Neutrophil (primary cell): Measurements from ENCODE around the gene TEX2.

Experiments used
- H3K27ac ChIP-seq: fragments of 200-600 bp; sonication (generic); 2 replicates; pipeline ENCODE4 v1.5.1; 2016; ENCODE audit warnings: mild to moderate bottlenecking, moderate library complexity
- H3K27me3 ChIP-seq: fragments of 200-600 bp; sonication (generic); 2 replicates; pipeline ENCODE4 v1.6.0; 2016; ENCODE audit warnings: mild to moderate bottlenecking
- H3K36me3 ChIP-seq: fragments of 200-600 bp; sonication (generic); 2 replicates; pipeline ENCODE4 v1.5.1; 2017
- H3K4me1 ChIP-seq, 2 experiments: fragments of 200-600 bp in 1 of 2; sonication (generic) in 1 of 2; 1 replicate in 1 of 2; 2 replicates in 1 of 2; pipeline versions ENCODE4 v1.5.1 to v1.6.1; 2013 to 2016; ENCODE audit warnings: low read depth in 1 of 2, low read length in 1 of 2, mild to moderate bottlenecking in 1 of 2, moderate library complexity in 1 of 2; ENCODE audit not compliant: control insufficient read depth in 1 of 2, insufficient read depth in 1 of 2
- H3K4me3 ChIP-seq, 2 experiments: fragments of 200-600 bp in 1 of 2; sonication (generic) in 1 of 2; 1 replicate in 1 of 2; 2 replicates in 1 of 2; pipeline ENCODE4 v1.5.1; 2013 to 2016; ENCODE audit warnings: low read depth in 1 of 2, low read length in 1 of 2, mild to moderate bottlenecking in 1 of 2, moderate library complexity in 1 of 2
- H3K9me3 ChIP-seq: fragments of 200-600 bp; sonication (generic); 2 replicates; pipeline ENCODE4 v1.5.1; 2016
- TF ChIP-seq, protein P1 (sequence below): fragments of 200-600 bp; sonication (generic); IDR thresholded peaks from 2 replicates; pipeline ENCODE4 v1.5.1; 2016; ENCODE audit warnings: antibody characterized with exemption

The TEX2 gene

DNA sequence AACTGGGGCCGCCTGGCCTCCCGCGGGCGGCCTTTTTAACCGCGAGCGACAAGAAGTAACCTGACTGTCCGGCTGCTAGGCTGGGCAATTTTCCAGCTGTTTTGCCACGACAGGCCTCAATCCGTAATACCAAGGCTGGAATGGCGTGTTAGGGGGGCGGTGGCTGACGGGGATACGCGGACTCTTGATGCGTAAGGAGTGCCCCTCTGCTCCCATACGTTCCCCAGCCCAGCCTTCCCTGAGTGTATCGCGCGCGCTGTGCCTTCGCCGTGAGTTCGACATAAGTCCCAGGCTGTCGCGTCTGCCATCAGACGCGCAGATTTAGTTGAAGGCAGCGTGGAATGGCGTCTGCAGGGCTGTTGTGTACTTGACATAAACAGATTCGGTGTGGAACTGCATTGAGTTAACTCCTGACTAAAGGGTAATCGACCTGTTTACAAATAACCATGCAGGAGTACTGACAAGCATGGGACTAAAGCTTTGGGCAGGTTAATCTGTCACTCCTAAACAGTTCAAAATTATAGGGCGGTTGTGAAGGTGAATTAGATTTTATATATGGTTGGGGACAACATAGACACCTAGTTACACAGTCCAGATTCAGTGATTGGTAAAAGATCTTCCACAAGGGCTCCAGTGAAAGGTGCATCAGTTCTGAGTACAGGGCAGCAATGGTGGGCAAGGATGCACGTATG lies 116.5 kb downstream of the TEX2 start:
- Histone ChIP-seq H3K36me3 (peaks cover 14% of the 10 kb centered on the region), H3K27ac (peak overlapping the region; percentile 73), H3K27me3 (no peaks in the 10 kb centered on the region), H3K9me3 (no peaks in the 10 kb centered on the region), H3K4me1 (peaks cover 25 to 27% of the 10 kb centered on the region in 2 experiments), H3K4me3 (peak overlapping the region; percentile 89 to 90)
- TF ChIP-seq, protein P1, sequence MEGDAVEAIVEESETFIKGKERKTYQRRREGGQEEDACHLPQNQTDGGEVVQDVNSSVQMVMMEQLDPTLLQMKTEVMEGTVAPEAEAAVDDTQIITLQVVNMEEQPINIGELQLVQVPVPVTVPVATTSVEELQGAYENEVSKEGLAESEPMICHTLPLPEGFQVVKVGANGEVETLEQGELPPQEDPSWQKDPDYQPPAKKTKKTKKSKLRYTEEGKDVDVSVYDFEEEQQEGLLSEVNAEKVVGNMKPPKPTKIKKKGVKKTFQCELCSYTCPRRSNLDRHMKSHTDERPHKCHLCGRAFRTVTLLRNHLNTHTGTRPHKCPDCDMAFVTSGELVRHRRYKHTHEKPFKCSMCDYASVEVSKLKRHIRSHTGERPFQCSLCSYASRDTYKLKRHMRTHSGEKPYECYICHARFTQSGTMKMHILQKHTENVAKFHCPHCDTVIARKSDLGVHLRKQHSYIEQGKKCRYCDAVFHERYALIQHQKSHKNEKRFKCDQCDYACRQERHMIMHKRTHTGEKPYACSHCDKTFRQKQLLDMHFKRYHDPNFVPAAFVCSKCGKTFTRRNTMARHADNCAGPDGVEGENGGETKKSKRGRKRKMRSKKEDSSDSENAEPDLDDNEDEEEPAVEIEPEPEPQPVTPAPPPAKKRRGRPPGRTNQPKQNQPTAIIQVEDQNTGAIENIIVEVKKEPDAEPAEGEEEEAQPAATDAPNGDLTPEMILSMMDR = no peak

DNA sequence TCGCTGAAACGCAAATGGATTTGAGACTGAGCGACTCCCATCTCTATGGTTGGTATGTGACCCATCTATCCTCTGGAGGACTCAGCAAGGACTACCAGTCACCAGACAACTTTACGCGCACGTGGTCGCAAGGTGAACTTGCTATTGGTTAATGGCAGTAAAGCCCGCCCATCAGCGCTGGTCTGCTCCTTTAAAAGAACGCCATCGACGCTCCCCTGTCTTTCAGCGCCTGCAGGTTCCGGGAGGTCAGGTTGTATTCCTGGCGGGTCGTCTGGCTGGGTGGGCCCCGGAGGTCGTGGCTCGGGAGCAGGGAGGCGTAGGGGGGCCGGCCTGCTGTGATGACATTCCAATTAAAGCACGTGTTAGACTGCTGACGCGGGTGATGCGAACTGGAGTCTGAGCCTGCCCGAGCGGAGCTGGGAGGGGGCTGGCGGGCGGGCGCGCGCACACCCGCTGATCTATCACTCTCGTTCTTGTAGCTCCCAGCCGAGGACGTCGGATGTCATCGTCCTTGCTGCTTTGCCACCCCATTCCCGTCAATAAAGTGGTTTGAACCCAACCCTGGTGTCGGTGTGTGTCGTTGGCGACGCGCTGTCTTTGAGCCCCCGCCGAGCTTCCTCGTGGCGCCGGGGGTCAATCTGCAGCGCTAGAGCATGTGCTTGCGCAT lies 117.2 kb downstream of the TEX2 start:
- Histone ChIP-seq H3K4me3 (peak overlapping the region; percentile 89 to 90), H3K36me3 (peaks cover 8% of the 10 kb centered on the region), H3K27me3 (no peaks in the 10 kb centered on the region), H3K9me3 (no peaks in the 10 kb centered on the region), H3K27ac (peak overlapping the region; percentile 73), H3K4me1 (peaks cover 25 to 27% of the 10 kb centered on the region in 2 experiments)
- TF ChIP-seq, protein P1 = peak; percentile 66

DNA sequence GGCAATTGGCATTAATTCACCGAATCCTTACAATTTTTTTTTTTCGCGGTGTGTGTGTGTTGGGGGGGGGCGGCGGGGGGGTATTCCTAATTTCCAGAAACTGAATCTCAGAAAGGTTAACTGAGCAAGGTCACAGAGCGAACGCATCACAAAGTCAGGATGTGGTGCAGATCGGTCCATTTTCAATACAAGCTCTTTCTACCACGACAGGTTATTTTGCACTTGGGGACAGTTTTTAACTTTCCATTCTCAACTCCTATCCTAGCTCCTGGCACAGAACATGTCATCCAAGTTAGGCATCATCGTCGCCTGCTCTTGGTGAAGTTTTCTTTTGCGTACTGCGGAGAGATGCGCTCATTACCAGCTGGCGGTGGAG lies 117.7 kb downstream of the TEX2 start:
- Histone ChIP-seq H3K27me3 (no peaks in the 10 kb centered on the region), H3K36me3 (peaks cover 8% of the 10 kb centered on the region), H3K9me3 (no peaks in the 10 kb centered on the region), H3K27ac (peak overlapping the region; percentile 73), H3K4me3 (peak overlapping the region; percentile 89 to 90), H3K4me1 (peaks cover 22 to 23% of the 10 kb centered on the region in 2 experiments)
- TF ChIP-seq, protein P1 = no peak

DNA sequence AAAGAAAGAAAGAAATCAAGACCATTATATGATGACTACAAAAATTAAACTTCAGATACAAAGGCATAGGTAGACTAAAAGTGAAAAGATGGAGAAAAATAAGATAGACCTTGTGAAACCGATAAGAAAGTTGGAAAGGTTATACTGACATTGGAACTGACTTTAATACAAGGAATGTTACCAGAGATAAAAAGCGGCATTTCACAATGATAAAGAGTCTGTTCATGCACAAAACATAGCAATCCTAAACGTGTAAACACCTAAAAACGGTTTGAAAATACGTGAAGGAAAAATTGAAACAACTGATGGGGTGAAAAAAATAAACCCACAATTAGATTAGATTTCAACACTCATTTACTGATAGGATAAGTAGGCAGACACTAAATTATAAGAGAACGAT lies 123.5 kb downstream of the TEX2 start:
- no peaks in the 10 kb centered on the region for H3K9me3 ChIP-seq
- H3K4me1 ChIP-seq = no peaks in the 10 kb centered on the region
- no peaks in the 10 kb centered on the region for H3K27me3 ChIP-seq
- H3K27ac ChIP-seq = no peak overlapping the region
- H3K36me3 ChIP-seq = no peaks in the 10 kb centered on the region
- TF ChIP-seq, protein P1 = no peak
- no peak overlapping the region for H3K4me3 ChIP-seq

DNA sequence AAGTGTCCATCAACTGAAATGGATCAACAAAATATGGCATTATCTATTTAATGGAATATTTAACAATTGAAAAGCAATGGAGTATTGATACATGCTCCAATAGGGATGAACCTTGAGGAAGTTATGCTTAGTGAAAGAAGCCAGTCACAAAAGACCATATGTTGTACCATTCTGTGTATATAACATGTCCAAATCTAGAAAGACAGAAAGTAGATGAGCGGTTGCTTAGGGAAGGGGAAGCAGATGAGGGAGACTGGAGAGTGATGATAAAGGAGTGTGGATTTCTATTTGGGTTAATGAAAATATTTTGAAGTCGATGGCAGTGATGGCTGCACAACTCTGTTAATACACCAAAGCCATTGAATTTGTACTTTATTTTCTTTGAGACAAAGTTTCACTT lies 124.6 kb downstream of the TEX2 start:
- no peak overlapping the region for H3K27ac ChIP-seq
- no peaks in the 10 kb centered on the region for H3K4me1 ChIP-seq
- no peaks in the 10 kb centered on the region for H3K27me3 ChIP-seq
- TF ChIP-seq, protein P1 = no peak
- no peak overlapping the region for H3K4me3 ChIP-seq
- no peaks in the 10 kb centered on the region for H3K36me3 ChIP-seq
- H3K9me3 ChIP-seq = no peaks in the 10 kb centered on the region
